ENCODE data around the gene PHEX.

DNA sequence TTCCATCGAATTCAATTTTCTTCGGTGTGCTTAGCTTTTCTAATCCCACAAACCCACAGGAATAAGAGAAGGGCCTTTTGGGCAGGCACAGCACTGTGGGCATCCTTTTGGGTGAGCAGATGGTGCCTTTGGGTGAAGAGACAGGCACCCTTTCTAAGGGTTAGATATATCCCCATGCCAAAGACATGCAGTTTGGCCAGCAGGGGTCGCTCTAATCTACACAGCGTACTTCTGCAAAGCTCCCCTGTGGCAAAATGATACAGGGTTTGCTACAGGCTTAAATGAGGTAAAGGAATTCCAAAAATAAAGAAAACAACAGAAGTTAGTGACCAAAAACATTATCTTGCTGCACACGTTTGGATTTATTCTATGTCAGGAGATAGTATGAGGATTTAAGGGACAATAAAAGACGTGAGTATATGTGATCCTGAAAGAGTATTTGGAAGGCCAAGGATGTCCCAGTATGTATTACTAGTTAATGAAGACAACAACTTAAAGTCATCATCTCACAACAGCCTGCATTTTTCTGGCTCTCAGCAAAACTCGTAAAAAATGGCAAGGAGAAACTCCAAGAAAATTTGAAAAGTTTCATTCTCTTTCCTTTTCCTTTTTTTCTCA lies 49.5 kb downstream of the PHEX start:
- TF ChIP-seq CTCF (IDR thresholded peaks at IDR 0.05; ENCODE audit: low read depth, low read length, poor library complexity, severe bottlenecking) (peak; percentile 75), EZH2phosphoT487 (IDR thresholded peaks at IDR 0.05; ENCODE audit: borderline replicate concordance, low read length) (no peak)
